CD4-positive, alpha-beta memory T cell (primary cell): ENCODE measurements around the gene RGL1. TPM values are rescaled to one million over a fixed set of nuclear protein-coding genes. Genes with fewer than 3 reads are reported as not detected.

ENCODE experiments used
- CTCF ChIA-PET: fragments of 350-600 bp; sonication (Branson Sonifier 250); formaldehyde crosslinking; loops from one replicate; lab custom pipeline; 2021; ENCODE audit warnings: inconsistent platforms; ENCODE audit not compliant: partially characterized antibody; lab: Charles Lee
- POLR2A ChIA-PET: fragments of 350-600 bp; sonication (Branson Sonifier 250); formaldehyde crosslinking; loops from one replicate; lab custom pipeline; 2021; ENCODE audit not compliant: partially characterized antibody; lab: Charles Lee
- DNase-seq, 5 donors: peaks; one replicate each; pipeline versions ENCODE4 v3.0.0 to v3.0.0-alpha.2; 2020 to 2022; ENCODE audit warnings: mixed read lengths in 1 of 5
- H3K27ac ChIP-seq: one replicate; pipeline ENCODE4 v1.7.0; 2013; ENCODE audit warnings: low read depth, low read length
- H3K27me3 ChIP-seq: 2 replicates; pipeline ENCODE4 v1.7.0; 2013; ENCODE audit warnings: mild to moderate bottlenecking, low read length, moderate library complexity; ENCODE audit not compliant: insufficient read depth
- H3K36me3 ChIP-seq: 2 replicates; pipeline ENCODE4 v1.7.0; 2013; ENCODE audit warnings: mild to moderate bottlenecking, low read length, moderate library complexity; ENCODE audit not compliant: insufficient read depth
- H3K4me1 ChIP-seq: 2 replicates; pipeline ENCODE4 v1.7.0; 2013; ENCODE audit warnings: mild to moderate bottlenecking, low read length, moderate library complexity; ENCODE audit not compliant: insufficient read depth
- H3K4me3 ChIP-seq, 2 donors: one replicate each; pipeline ENCODE4 v1.7.0; 2013; ENCODE audit warnings: low read length in 2 of 2, mild to moderate bottlenecking in 1 of 2
- H3K9me3 ChIP-seq, 2 donors: one replicate each; pipeline ENCODE4 v1.7.0; 2013; ENCODE audit warnings: low read length in 2 of 2, control low read depth in 1 of 2; ENCODE audit not compliant: control insufficient read depth in 1 of 2
- H3K27ac Mint-ChIP-seq, 7 donors: one replicate each; pipeline ENCODE4 v1.8.0; 2020 to 2021; ENCODE audit warnings: mixed read lengths in 7 of 7, mild to moderate bottlenecking in 6 of 7, inconsistent platforms in 3 of 7, moderate library complexity in 3 of 7
- H3K27me3 Mint-ChIP-seq, 2 donors: one replicate each; pipeline ENCODE4 v1.8.0; 2020 to 2021; ENCODE audit warnings: mixed read lengths in 2 of 2
- H3K36me3 Mint-ChIP-seq, 2 donors: one replicate each; pipeline ENCODE4 v1.8.0; 2020 to 2021; ENCODE audit warnings: mixed read lengths in 2 of 2, inconsistent platforms in 1 of 2, mild to moderate bottlenecking in 1 of 2
- H3K4me1 Mint-ChIP-seq, 4 donors: one replicate each; pipeline ENCODE4 v1.8.0; 2020 to 2021; ENCODE audit warnings: mixed read lengths in 4 of 4, mild to moderate bottlenecking in 1 of 4
- H3K4me3 Mint-ChIP-seq, 8 donors: one replicate each; pipeline ENCODE4 v1.8.0; 2020 to 2021; ENCODE audit warnings: mixed read lengths in 8 of 8, mild to moderate bottlenecking in 7 of 8, moderate library complexity in 6 of 8, inconsistent platforms in 3 of 8
- H3K9me3 Mint-ChIP-seq, 8 donors: one replicate each; pipeline ENCODE4 v1.8.0; 2020 to 2021; ENCODE audit warnings: mixed read lengths in 8 of 8, mild to moderate bottlenecking in 5 of 8, inconsistent platforms in 3 of 8, moderate library complexity in 1 of 8
- intact Hi-C: fragments of 100-400 bp; cut with micrococcal nuclease; formaldehyde crosslinking; loops from one replicate; pipeline ENCODE4 v1.15.1; 2023
- polyA plus RNA-seq, 2 donors: library from polyadenylated mRNA; unstranded; fragments of 300-500 nt; fragmentation: Illumina TruSeq; gene quantifications; one replicate each; pipeline ENCODE4 v1.2.3, GENCODE V29; 2021
- total RNA-seq, 2 experiments: library from RNA; stranded (reverse); gene quantifications; one replicate each; pipeline ENCODE4 v1.2.3, GENCODE V29; 2021

The RGL1 gene
- total and polyA plus RNA-seq, 4 experiments from 2014 or later, result 2.3 to 5.3 (median 3.8) TPM

DNA sequence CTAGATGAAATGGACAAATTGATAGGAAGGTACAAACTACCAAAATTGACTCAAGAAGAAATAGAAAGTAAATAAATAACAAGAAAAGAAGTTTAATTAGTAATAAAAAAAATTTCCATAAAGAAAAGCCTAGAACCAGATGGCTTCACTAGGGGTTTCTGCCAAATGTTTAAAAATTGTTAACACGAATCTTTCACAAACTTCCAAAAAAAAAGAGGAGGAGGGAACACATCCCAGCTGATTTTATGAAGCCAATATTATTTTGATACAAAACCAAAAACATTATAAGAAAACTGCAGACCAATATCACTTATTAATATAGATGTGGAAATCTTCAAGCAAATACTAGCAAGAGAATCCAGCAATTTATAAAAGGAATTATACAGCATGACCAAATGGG is 143.1 kb downstream of the RGL1 start:
- Histone ChIP-seq H3K9me3 (no peaks in the 10 kb centered on the region), H3K4me1 (no peaks in the 10 kb centered on the region), H3K27me3 (no peaks in the 10 kb centered on the region), H3K36me3 (no peaks in the 10 kb centered on the region), H3K27ac (no peak overlapping the region), H3K4me3 (no peak overlapping the region)
- CTCF ChIA-PET, result no interaction called here
- H3K4me3 Mint-ChIP-seq, result no peak overlapping the region
- H3K27ac Mint-ChIP-seq, result no peak overlapping the region
- POLR2A ChIA-PET, result no interaction called here
- H3K27me3 Mint-ChIP-seq, result peaks cover 2 to 3% of the 10 kb centered on the region in 2 donors
- H3K36me3 Mint-ChIP-seq, result peaks cover 0 to 3% of the 10 kb centered on the region in 2 donors
- DNase-seq, result no peak
- H3K9me3 Mint-ChIP-seq, result peaks cover 0 to 3% (median 0%) of the 10 kb centered on the region in 8 donors
- no peaks in the 10 kb centered on the region for H3K4me1 Mint-ChIP-seq
- intact Hi-C loops, result no loop called here

DNA sequence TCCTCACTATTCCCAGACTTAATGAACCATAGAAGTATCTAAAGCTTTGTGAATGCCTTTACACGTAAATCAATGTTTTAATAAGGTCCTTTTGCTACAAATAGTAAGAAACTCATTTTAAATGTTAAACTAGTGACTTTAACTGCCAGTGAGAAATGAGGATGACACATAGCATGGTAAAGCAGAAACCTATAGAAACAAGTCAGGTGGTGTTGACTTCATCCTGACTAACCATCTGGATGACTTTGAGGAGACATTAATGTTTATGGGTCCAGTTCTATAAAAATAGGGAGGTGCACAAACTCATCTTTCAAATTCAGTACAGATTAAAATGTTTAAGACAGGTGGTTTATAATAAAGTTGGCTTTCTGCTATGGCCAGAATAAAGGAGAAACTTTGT is 147.2 kb downstream of the RGL1 start:
- peaks cover 0 to 3% (median 0%) of the 10 kb centered on the region in 8 donors for H3K9me3 Mint-ChIP-seq
- DNase-seq, result no peak
- no peaks in the 10 kb centered on the region for H3K27me3 ChIP-seq
- H3K27ac ChIP-seq, result no peak overlapping the region
- peaks cover 23% of the 10 kb centered on the region for H3K4me1 ChIP-seq
- peaks cover 0 to 3% of the 10 kb centered on the region in 2 donors for H3K36me3 Mint-ChIP-seq
- H3K9me3 ChIP-seq, result no peaks in the 10 kb centered on the region
- H3K4me3 Mint-ChIP-seq, result no peak overlapping the region
- no peaks in the 10 kb centered on the region for H3K36me3 ChIP-seq
- H3K4me1 Mint-ChIP-seq, result peaks cover 6 to 15% (median 7%) of the 10 kb centered on the region in 4 donors
- intact Hi-C loops, result loop anchor here (10.0 kb wide), 1 partner anchor 803 kb away; the partner anchor contains the start of gene EDEM3
- H3K27me3 Mint-ChIP-seq, result peaks cover 2% of the 10 kb centered on the region in 2 donors
- peak overlapping the region in 1 of 7 donors; percentile 17 for H3K27ac Mint-ChIP-seq
- CTCF ChIA-PET, result no interaction called here
- POLR2A ChIA-PET, result interaction anchor here (0.9 kb wide), 1 partner anchor 58 kb away, joined by 3 read pairs; no protein-coding TSS in a partner anchor
- no peak overlapping the region for H3K4me3 ChIP-seq

- ChIA-PET CTCF (interaction anchor here (0.8 to 7.5 kb wide), 5 partner anchors 36 to 298 kb away, joined by 3 to 53 read pairs (median 4); partner anchors contain the start of gene TSEN15), POLR2A (no interaction called here)
- H3K4me3 Mint-ChIP-seq, result no peak overlapping the region
- intact Hi-C loops, result loop anchor here (10.0 kb wide), 1 partner anchor 802 kb away; the partner anchor contains the start of gene EDEM3
- Histone ChIP-seq H3K9me3 (no peaks in the 10 kb centered on the region), H3K4me1 (peaks cover 32% of the 10 kb centered on the region), H3K4me3 (no peak overlapping the region), H3K27me3 (no peaks in the 10 kb centered on the region), H3K36me3 (no peaks in the 10 kb centered on the region), H3K27ac (no peak overlapping the region)
- H3K27ac Mint-ChIP-seq, result no peak overlapping the region
- H3K4me1 Mint-ChIP-seq, result peaks cover 6 to 15% (median 7%) of the 10 kb centered on the region in 4 donors
- DNase-seq, result no peak
- H3K36me3 Mint-ChIP-seq, result no peaks in the 10 kb centered on the region
- H3K9me3 Mint-ChIP-seq, result peaks cover 0 to 3% (median 0%) of the 10 kb centered on the region in 8 donors
- peaks cover 0 to 2% of the 10 kb centered on the region in 2 donors for H3K27me3 Mint-ChIP-seq
Measured at GRCh38 chr1:183953031-183953430, 148.1 kb downstream of the RGL1 start.

GRCh38 chr1:183954496-183954895 is 149.6 kb downstream of the RGL1 start:
- Histone ChIP-seq H3K4me3 (no peak overlapping the region), H3K27me3 (no peaks in the 10 kb centered on the region), H3K27ac (no peak overlapping the region), H3K9me3 (no peaks in the 10 kb centered on the region), H3K36me3 (no peaks in the 10 kb centered on the region), H3K4me1 (peaks cover 37% of the 10 kb centered on the region)
- intact Hi-C loops, result loop anchor here (10.0 kb wide), 1 partner anchor 800 kb away; the partner anchor contains the start of gene EDEM3
- H3K27me3 Mint-ChIP-seq, result peaks cover 0 to 2% of the 10 kb centered on the region in 2 donors
- H3K4me3 Mint-ChIP-seq, result no peak overlapping the region
- DNase-seq, result no peak
- CTCF ChIA-PET, result interaction anchor here (1.0 to 7.5 kb wide), 8 partner anchors 10 to 299 kb away, joined by 3 to 53 read pairs (median 7); partner anchors contain the start of gene TSEN15
- H3K27ac Mint-ChIP-seq, result peak overlapping the region in 6 of 7 donors; percentile 7 to 85 (median 62)
- H3K36me3 Mint-ChIP-seq, result no peaks in the 10 kb centered on the region
- POLR2A ChIA-PET, result interaction anchor here (1.0 to 5.4 kb wide), 5 partner anchors 38 to 326 kb away, joined by 3 to 53 read pairs (median 3); partner anchors contain the start of gene TSEN15
- no peaks in the 10 kb centered on the region for H3K9me3 Mint-ChIP-seq
- peaks cover 6 to 15% (median 7%) of the 10 kb centered on the region in 4 donors for H3K4me1 Mint-ChIP-seq

GRCh38 chr1:183956559-183957188 is 151.8 kb downstream of the RGL1 start:
- no peak overlapping the region for H3K4me3 ChIP-seq
- POLR2A ChIA-PET, result interaction anchor here (1.0 to 5.4 kb wide), 10 partner anchors 9 to 101 kb away, joined by 3 to 53 read pairs (median 4); partner anchors contain the start of gene TSEN15

GRCh38 chr1:183957216-183957830 is 152.4 kb downstream of the RGL1 start:
- Histone ChIP-seq H3K27me3 (no peaks in the 10 kb centered on the region), H3K36me3 (no peaks in the 10 kb centered on the region), H3K9me3 (no peaks in the 10 kb centered on the region), H3K4me1 (peaks cover 37% of the 10 kb centered on the region), H3K27ac (peak overlapping the region; percentile 53), H3K4me3 (no peak overlapping the region)
- ChIA-PET POLR2A (interaction anchor here (0.6 to 5.4 kb wide), 7 partner anchors 8 to 100 kb away, joined by 3 to 53 read pairs (median 4); partner anchors contain the start of gene TSEN15), CTCF (interaction anchor here (1.0 to 7.5 kb wide), 8 partner anchors 12 to 302 kb away, joined by 3 to 53 read pairs (median 10); partner anchors contain the start of gene TSEN15)
- Mint-ChIP-seq H3K27me3 (no peaks in the 10 kb centered on the region), H3K36me3 (no peaks in the 10 kb centered on the region), H3K4me1 (peaks cover 6 to 15% (median 7%) of the 10 kb centered on the region in 4 donors), H3K9me3 (no peaks in the 10 kb centered on the region), H3K4me3 (peak overlapping the region in 2 of 8 donors; percentile 74 to 75), H3K27ac (no peak overlapping the region)
- DNase-seq, result no peak
- intact Hi-C loops, result loop anchor here (5.0 to 10.0 kb wide), 3 partner anchors 70 to 797 kb away; partner anchors contain the start of genes EDEM3 and SMG7

More at GRCh38 chr1:183956559-183957188, 151.8 kb downstream of the RGL1 start:
- no peaks in the 10 kb centered on the region for H3K9me3 Mint-ChIP-seq
- CTCF ChIA-PET, result interaction anchor here (1.1 to 7.5 kb wide), 9 partner anchors 13 to 301 kb away, joined by 3 to 53 read pairs (median 10); partner anchors contain the start of gene TSEN15
- peak overlapping the region in 7 of 8 donors; percentile 25 to 75 (median 67) for H3K4me3 Mint-ChIP-seq
- H3K27ac Mint-ChIP-seq, result no peak overlapping the region
- peak overlapping the region; percentile 53 for H3K27ac ChIP-seq
- DNase-seq, result peak; percentile 72 to 78 (median 76)
- intact Hi-C loops, result loop anchor here (1.0 to 10.0 kb wide), 6 partner anchors 40 to 798 kb away; partner anchors contain the start of genes EDEM3, SMG7 and TSEN15
- H3K36me3 ChIP-seq, result no peaks in the 10 kb centered on the region
- no peaks in the 10 kb centered on the region for H3K36me3 Mint-ChIP-seq
- H3K9me3 ChIP-seq, result no peaks in the 10 kb centered on the region
- H3K4me1 ChIP-seq, result peaks cover 37% of the 10 kb centered on the region
- H3K27me3 ChIP-seq, result no peaks in the 10 kb centered on the region
- no peaks in the 10 kb centered on the region for H3K27me3 Mint-ChIP-seq
- peaks cover 6 to 15% (median 7%) of the 10 kb centered on the region in 4 donors for H3K4me1 Mint-ChIP-seq
